Measurements from ENCODE around the gene AP5Z1.

DNA sequence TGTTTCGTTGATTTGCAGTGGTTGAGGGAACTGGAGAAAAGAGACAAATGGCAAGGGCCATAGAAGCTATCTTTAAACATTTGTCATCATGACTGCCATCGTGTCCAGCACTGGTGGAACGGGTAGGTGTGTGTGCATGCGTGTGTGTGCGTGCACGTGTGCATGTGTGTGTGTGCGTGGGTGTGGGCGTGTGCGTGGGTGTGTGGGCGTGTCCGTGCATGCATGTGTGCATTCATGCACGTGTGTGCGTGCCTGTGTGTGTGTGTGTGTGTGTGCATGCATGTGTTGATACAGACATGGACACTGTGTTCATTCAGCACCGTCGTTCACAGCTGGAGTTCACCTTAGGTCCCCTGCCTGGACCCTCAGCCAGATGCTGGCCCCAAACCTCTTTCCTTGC lies 38.1 kb upstream of the AP5Z1 start:
- TF ChIP-seq, protein P1, sequence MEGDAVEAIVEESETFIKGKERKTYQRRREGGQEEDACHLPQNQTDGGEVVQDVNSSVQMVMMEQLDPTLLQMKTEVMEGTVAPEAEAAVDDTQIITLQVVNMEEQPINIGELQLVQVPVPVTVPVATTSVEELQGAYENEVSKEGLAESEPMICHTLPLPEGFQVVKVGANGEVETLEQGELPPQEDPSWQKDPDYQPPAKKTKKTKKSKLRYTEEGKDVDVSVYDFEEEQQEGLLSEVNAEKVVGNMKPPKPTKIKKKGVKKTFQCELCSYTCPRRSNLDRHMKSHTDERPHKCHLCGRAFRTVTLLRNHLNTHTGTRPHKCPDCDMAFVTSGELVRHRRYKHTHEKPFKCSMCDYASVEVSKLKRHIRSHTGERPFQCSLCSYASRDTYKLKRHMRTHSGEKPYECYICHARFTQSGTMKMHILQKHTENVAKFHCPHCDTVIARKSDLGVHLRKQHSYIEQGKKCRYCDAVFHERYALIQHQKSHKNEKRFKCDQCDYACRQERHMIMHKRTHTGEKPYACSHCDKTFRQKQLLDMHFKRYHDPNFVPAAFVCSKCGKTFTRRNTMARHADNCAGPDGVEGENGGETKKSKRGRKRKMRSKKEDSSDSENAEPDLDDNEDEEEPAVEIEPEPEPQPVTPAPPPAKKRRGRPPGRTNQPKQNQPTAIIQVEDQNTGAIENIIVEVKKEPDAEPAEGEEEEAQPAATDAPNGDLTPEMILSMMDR (IDR thresholded peaks at IDR 0.05), result no peak
- TF ChIP-seq POLR2AphosphoS5 (IDR thresholded peaks at IDR 0.05), result no peak

All from esophagus muscularis mucosa (tissue), 3 donors.